Activated T-helper 1 cell treated with anti-CD3 and anti-CD28 coated beads, Interleukin-12 subunit alpha, Interleukin-12 subunit beta, Interleukin-2, Interleukin-4 antibody, amounts not matched to agents 30 ng/mL and 10 ng/mL and 1 ng/mL, durations not matched to agents 14 hours and 24 hours and 36 hours (primary cell): Measurements from ENCODE around the gene NUP42. TPM values are rescaled to one million over a fixed set of nuclear protein-coding genes. Genes with fewer than 3 reads are reported as not detected.
"Not testable (repeated sequence)": the region's sequence is repeated elsewhere in the genome, so short reads cannot be mapped to it uniquely, and the experiment has no call there.

ENCODE experiments used
- DNase-seq: peaks from one replicate; pipeline ENCODE4 v3.0.0; 2021; ENCODE audit warnings: low spot score
- H3K27ac Mint-ChIP-seq: one replicate; pipeline ENCODE4 v1.8.0; 2021; ENCODE audit warnings: mild to moderate bottlenecking, mixed read lengths
- H3K27me3 Mint-ChIP-seq: one replicate; pipeline ENCODE4 v1.8.0; 2022; ENCODE audit warnings: mild to moderate bottlenecking, moderate library complexity, mixed read lengths; ENCODE audit not compliant: insufficient read depth
- H3K36me3 Mint-ChIP-seq: one replicate; pipeline ENCODE4 v1.8.0; 2021; ENCODE audit warnings: low read depth, mixed read lengths
- H3K4me1 Mint-ChIP-seq: one replicate; pipeline ENCODE4 v1.8.0; 2021; ENCODE audit warnings: low read depth, mixed read lengths
- H3K4me3 Mint-ChIP-seq: one replicate; pipeline ENCODE4 v1.8.0; 2021; ENCODE audit warnings: mild to moderate bottlenecking, moderate library complexity, mixed read lengths
- H3K9me3 Mint-ChIP-seq: one replicate; pipeline ENCODE4 v1.8.0; 2021; ENCODE audit warnings: mixed read lengths
- intact Hi-C: fragments of 100-400 bp; cut with micrococcal nuclease; formaldehyde crosslinking; loops from one replicate; pipeline ENCODE4 v1.15.1; 2024
- total RNA-seq: library from RNA; stranded (reverse); gene quantifications from 2 replicates; pipeline ENCODE4 v1.2.3, GENCODE V29; 2022

Gene NUP42
- total RNA-seq, 1 donor from 2014 or later = 52.7 TPM

DNA sequence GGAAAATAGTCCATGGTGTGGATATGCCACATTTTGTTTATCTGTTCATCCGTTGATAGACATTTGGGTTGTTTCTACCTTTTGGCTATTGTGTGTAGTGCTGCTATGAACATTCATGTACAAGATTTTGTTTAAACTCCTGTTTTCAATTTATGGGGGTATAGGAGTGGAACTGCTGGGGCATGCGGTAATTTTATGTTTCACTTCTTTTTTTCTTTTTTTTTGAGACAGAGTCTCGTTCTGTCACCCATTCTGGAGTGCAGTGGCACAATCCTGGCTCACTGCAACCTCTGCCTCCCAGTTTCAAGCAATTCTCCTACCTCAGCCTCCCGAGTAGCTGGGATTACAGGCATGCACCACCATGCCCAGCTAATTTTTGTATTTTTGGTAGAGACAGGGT is 42.5 kb downstream of the NUP42 start:
- H3K4me3 Mint-ChIP-seq, H3K9me3 Mint-ChIP-seq, H3K27ac Mint-ChIP-seq, intact Hi-C loops, DNase-seq, H3K36me3 Mint-ChIP-seq, H3K4me1 Mint-ChIP-seq: not testable (repeated sequence)
- peaks cover 12% of the 10 kb centered on the region for H3K27me3 Mint-ChIP-seq

DNA sequence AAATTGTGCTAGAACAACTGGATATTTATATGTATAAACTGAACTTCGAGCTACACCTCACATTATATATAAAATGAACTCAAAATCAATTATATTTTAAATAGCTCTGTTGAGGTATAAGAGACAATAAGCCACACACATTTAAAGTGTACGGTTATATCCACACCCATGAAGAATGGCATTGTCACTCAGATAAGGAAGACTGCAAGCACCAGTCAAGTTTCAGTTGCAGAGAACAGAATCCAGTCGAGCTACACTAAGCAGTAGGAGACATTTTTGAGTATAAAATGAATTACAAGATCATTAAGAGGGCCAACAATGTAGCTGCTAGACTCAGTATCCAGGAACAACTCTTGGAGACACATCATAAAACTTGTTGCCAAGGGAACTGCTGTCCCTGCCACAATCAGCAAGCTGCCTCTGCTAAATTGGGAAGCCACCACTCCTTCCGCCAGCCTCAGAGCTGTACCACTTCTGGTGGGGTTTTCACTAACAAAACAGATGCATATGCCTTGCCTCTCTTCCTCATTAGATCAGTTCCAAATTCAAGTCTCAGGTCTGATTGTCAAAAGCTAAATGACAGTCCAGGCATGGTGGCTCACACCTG is 45.1 kb downstream of the NUP42 start:
- Mint-ChIP-seq H3K9me3 (no peaks in the 10 kb centered on the region), H3K27ac (no peak overlapping the region), H3K36me3 (no peaks in the 10 kb centered on the region), H3K4me3 (no peak overlapping the region), H3K27me3 (peaks cover 7% of the 10 kb centered on the region), H3K4me1 (no peaks in the 10 kb centered on the region)
- DNase-seq = no peak
- intact Hi-C loops = no loop called here

DNA sequence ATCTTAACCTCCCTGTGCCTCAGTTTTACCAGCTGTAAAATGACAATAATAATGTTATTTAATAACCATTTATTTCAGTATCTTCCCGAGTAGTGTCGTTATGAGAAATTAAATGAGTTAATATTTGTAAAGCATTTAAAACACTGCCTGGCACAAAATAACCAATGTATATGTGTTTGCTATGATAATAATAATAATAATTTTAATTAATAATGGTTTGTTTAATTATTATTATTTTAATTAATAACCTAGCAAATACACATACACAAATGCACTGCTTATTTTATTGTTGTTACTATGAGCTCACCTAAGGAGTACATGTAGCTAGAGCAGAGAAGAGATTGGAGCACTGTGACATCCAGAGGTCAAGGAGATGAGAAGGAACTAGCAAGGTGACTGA is 46.6 kb downstream of the NUP42 start:
- H3K4me1 Mint-ChIP-seq = peaks cover under 1% of the 10 kb centered on the region
- H3K9me3 Mint-ChIP-seq = no peaks in the 10 kb centered on the region
- DNase-seq = no peak
- H3K27ac Mint-ChIP-seq = no peak overlapping the region
- intact Hi-C loops = no loop called here
- H3K27me3 Mint-ChIP-seq = peaks cover 7% of the 10 kb centered on the region
- no peak overlapping the region for H3K4me3 Mint-ChIP-seq
- H3K36me3 Mint-ChIP-seq = no peaks in the 10 kb centered on the region

DNA sequence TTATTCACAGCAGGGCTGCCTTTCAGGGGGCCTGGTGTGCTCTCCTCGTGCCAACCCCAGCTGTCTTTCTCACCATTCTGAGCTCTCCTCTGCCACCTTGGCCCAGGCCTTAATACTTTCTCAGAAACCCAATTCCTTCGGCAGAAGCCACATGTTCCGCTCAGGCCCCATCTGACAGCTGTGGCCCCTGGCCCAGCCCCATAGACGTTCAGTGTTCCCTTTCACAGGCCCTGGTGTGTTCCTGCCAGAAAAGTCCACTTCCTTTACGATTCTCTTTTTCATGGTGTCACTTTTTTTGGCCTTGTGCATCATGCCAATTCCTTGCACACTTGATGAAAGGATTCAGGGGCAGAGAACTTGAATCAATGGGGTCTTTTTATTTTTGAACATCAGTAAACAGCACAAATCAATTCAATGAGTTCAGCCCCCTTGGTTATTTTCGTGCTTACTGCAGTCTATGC is 48.8 kb downstream of the NUP42 start:
- H3K9me3 Mint-ChIP-seq = no peaks in the 10 kb centered on the region
- intact Hi-C loops = no loop called here
- DNase-seq = no peak
- no peaks in the 10 kb centered on the region for H3K36me3 Mint-ChIP-seq
- H3K4me3 Mint-ChIP-seq = no peak overlapping the region
- no peak overlapping the region for H3K27ac Mint-ChIP-seq
- peaks cover 3% of the 10 kb centered on the region for H3K27me3 Mint-ChIP-seq
- H3K4me1 Mint-ChIP-seq = peaks cover 4% of the 10 kb centered on the region

DNA sequence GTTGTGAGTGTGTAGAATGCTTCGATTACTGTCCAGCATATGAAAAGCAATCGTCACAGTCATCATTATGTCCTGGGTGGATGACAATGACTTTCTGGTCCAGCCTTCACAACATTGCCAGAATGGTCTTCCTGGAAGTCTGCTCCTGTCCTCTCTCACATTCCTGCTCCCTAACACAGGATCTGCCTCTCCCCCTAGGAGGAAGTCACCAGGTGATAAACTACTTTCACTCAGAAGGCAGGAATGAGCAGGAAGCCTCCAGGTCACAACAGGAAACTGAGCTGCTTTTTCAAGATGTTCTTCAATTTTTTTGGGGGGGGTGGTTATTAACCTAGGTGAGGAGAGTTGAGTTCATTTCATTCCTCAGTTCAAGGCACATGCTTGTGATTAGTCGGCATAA is 51.1 kb downstream of the NUP42 start:
- Mint-ChIP-seq H3K27ac (no peak overlapping the region), H3K36me3 (no peaks in the 10 kb centered on the region), H3K4me1 (peaks cover 4% of the 10 kb centered on the region), H3K9me3 (no peaks in the 10 kb centered on the region), H3K27me3 (no peaks in the 10 kb centered on the region), H3K4me3 (no peak overlapping the region)
- intact Hi-C loops = no loop called here
- DNase-seq = no peak

DNA sequence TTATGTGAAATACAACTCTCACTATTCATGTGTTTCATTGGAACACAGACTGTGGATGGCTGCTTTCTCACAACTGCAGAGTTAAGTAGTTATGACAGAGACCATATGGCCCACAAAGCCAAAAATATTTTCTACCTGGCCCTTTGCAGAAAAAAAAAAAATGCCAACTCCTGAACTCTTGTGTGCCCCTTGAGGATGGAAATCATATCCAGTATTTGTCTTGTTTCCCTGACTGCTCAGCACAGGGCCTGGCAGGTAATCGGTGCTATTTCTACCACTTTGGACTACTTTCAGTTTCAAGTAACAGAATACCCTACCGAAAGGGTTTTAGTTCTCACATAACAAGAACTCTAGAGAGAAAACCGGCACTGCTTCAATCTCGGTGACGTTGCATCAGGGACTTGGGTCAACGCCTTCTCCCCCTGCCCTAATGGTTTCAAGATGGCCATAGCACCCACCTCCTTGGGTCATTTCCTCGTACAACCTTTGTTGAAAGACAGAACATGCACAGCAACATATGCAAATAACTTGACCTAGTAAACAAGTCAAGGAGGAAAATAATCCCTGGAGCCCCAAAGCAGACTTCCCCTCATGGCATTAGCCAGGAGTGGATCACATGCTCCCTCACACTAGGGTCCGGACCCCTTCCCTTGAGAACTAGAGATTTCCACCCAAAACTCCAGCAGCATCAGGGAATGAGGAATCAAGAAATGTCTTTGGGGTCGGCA is 52.9 kb downstream of the NUP42 start:
- H3K4me1 Mint-ChIP-seq = peaks cover 4% of the 10 kb centered on the region
- no peak overlapping the region for H3K27ac Mint-ChIP-seq
- DNase-seq = no peak
- intact Hi-C loops = no loop called here
- no peaks in the 10 kb centered on the region for H3K27me3 Mint-ChIP-seq
- no peak overlapping the region for H3K4me3 Mint-ChIP-seq
- H3K36me3 Mint-ChIP-seq = no peaks in the 10 kb centered on the region
- H3K9me3 Mint-ChIP-seq = no peaks in the 10 kb centered on the region

DNA sequence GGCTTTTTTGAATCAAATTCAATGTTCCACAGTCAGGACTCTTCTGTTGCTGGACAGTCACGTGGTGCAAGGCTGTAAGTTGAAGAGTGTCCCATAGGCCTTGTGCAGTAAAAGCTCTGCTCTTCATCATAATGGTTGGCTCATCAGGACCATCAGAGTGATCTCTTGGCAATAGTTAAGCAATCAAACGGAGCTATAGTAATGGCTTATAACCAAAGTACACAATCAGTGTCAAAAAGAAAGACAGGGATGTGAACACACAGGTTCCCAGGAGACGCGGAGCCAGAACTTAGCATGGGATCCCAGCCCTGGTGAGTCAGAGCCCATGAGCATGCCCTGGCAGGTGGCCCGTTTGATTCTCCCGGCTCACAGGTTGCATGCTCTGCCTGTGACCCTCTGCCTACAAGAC is 54.0 kb downstream of the NUP42 start:
- no peak for DNase-seq
- no peaks in the 10 kb centered on the region for H3K36me3 Mint-ChIP-seq
- H3K4me1 Mint-ChIP-seq = peaks cover 4% of the 10 kb centered on the region
- intact Hi-C loops = no loop called here
- H3K4me3 Mint-ChIP-seq = no peak overlapping the region
- no peak overlapping the region for H3K27ac Mint-ChIP-seq
- no peaks in the 10 kb centered on the region for H3K27me3 Mint-ChIP-seq
- H3K9me3 Mint-ChIP-seq = no peaks in the 10 kb centered on the region

DNA sequence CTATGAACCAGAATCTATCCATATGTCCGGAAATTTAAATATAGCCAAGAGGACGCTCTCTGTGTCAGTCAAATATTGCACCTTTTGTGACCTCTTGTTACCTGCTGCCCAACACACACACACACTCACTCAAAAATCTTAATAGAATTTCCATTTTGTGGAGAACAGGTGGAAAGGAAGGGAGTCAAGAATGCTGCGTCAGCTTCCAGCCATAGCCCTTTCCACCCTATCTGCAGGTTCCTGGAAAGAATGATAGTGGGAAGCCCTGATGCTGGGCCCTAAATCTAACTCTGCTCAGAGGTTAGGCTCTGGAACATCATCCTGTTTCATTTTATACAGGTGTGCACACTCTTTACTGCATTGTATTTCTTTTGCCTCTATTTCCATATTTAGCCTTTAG is 55.2 kb downstream of the NUP42 start:
- H3K4me1 Mint-ChIP-seq = peaks cover 4% of the 10 kb centered on the region
- no peaks in the 10 kb centered on the region for H3K9me3 Mint-ChIP-seq
- H3K4me3 Mint-ChIP-seq = no peak overlapping the region
- no peaks in the 10 kb centered on the region for H3K27me3 Mint-ChIP-seq
- H3K27ac Mint-ChIP-seq = no peak overlapping the region
- DNase-seq = no peak
- no peaks in the 10 kb centered on the region for H3K36me3 Mint-ChIP-seq
- intact Hi-C loops = no loop called here

DNA sequence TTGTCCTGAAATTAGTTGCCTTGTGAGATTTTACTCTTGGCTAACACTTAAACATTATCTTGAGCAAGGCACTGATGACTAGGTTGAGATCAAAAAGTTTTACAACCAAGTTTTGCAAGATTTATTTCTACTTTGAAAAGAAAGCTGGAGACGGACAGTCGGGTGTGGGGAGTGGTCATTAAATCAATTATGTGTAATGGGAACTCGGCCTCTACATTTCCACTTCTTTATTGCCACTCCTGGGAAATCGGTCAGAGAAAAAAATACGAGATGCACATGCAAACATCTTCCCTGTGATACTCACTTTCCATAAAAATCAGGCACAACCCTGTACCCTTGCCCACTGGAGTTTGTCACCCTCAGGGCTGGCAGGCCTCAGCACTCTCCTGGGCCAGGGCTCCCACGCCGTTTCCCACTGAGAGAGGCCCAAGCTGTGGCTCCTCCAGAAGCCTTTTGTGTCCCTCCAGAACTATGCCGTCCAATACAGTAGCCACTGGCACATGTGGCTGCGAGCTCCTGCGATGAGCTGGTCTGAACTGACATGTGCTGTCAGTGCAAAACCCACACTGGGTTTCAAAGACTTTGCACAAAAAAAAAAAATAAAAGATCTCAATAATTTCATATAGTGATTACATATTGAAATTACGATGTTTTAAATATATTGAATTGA is 57.3 kb downstream of the NUP42 start:
- peaks cover 8% of the 10 kb centered on the region for H3K27me3 Mint-ChIP-seq
- H3K27ac Mint-ChIP-seq = no peak overlapping the region

DNA sequence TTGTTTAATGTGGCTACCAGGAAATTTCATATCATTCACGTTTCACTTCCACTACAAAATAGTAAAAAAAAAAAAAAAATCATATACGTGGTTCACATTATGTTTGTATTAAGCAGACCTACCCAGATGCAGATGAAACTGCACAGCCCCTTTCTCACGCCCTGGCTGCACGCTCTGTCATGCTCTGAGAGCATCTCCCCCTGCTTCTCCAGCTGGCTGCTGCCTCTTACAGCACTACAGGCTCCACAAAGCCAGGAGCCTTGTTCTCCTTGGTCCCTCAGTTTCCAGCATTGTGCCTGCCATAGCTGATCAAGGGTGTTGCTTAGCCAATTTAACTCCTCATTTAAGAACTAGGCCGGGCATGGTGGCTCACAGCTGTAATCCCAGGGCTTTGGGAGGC is 57.9 kb downstream of the NUP42 start:
- no peaks in the 10 kb centered on the region for H3K9me3 Mint-ChIP-seq
- H3K4me3 Mint-ChIP-seq = no peak overlapping the region
- H3K36me3 Mint-ChIP-seq = no peaks in the 10 kb centered on the region
- DNase-seq = no peak
- no peak overlapping the region for H3K27ac Mint-ChIP-seq
- intact Hi-C loops = no loop called here
- no peaks in the 10 kb centered on the region for H3K4me1 Mint-ChIP-seq
- peaks cover 13% of the 10 kb centered on the region for H3K27me3 Mint-ChIP-seq

More for the DNA sequence above, 57.3 kb downstream of the NUP42 start:
- H3K4me3 Mint-ChIP-seq = no peak overlapping the region
- H3K36me3 Mint-ChIP-seq = no peaks in the 10 kb centered on the region
- no peaks in the 10 kb centered on the region for H3K4me1 Mint-ChIP-seq
- intact Hi-C loops = no loop called here
- DNase-seq = no peak
- H3K9me3 Mint-ChIP-seq = no peaks in the 10 kb centered on the region

DNA sequence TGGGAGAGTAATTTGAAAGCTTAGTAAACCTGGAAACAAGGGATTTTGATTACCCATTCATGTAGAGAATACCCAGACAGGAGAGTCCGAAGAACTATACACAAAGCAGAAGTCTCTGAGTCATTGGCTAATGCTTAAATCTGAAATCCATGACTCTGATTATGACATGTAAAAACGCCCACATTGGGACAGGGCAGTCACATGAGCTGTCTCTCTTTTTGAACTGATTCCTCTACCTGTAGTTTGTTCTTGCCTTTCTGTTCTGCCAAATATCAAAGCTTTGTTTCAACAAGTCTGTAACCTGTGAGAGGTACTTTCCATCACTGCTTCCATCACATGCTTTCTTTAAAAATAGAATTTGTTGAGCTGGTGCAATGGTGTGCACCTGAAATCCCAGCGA is 60.5 kb downstream of the NUP42 start:
- Mint-ChIP-seq H3K27me3 (peaks cover 34% of the 10 kb centered on the region), H3K4me3 (no peak overlapping the region), H3K27ac (no peak overlapping the region), H3K9me3 (no peaks in the 10 kb centered on the region), H3K36me3 (no peaks in the 10 kb centered on the region), H3K4me1 (no peaks in the 10 kb centered on the region)
- no peak for DNase-seq
- intact Hi-C loops = no loop called here

DNA sequence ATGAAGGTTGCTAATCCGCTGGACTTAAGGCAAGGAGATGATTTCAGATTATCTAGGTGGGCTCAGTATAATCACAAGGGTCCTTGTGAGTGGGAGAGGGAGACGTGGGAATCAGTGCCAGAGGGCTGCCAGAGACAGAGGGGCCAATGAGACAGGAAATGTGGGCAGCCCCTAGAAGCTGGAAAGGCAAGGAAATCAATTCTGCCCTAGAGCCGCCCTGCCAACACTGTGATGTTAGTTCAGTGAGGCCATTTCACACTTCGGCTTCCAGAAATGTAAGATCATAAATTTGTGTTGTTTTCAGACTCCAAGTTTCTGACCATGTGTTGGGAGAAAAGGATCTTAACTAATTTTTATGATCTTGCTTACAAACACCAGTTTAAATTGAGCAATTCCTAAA is 61.1 kb downstream of the NUP42 start:
- Mint-ChIP-seq H3K36me3 (no peaks in the 10 kb centered on the region), H3K4me3 (no peak overlapping the region), H3K27ac (no peak overlapping the region), H3K4me1 (no peaks in the 10 kb centered on the region), H3K27me3 (peaks cover 35% of the 10 kb centered on the region), H3K9me3 (no peaks in the 10 kb centered on the region)
- intact Hi-C loops = no loop called here
- no peak for DNase-seq

DNA sequence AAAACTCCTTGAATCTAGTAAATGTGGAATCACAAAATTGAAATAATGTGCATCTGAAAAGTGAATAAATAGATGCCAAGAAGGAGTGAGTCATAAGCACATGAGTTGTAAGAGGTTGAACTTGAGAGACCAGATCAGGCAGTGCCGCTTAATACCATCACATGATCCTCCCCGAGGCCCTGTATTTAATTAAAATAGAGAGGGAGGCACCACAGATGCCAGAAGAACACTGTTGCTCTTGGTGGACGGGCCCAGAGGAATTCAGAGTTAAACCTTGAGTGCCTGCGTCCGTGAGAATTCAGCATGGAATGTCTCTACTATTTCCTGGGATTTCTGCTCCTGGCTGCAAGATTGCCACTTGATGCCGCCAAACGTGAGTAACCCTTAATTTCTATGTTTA is 64.7 kb downstream of the NUP42 start, which contains the start of gene GPNMB:
TSS of gene GPNMB (plus strand) at position 221 of the 400 bp plus-strand sequence. CDS start at position 304, 83 bp downstream.
- intact Hi-C loops = no loop called here
- Mint-ChIP-seq H3K27me3 (peaks cover 67% of the 10 kb centered on the region), H3K4me3 (no peak within 1 kb of the TSS), H3K4me1 (no peaks in the 10 kb centered on the region), H3K27ac (no peak within 1 kb of the TSS), H3K9me3 (no peaks in the 10 kb centered on the region), H3K36me3 (no peaks in the 10 kb centered on the region)
- no peak for DNase-seq
